ENCODE data around the gene ZSWIM8.

The ZSWIM8 gene

DNA sequence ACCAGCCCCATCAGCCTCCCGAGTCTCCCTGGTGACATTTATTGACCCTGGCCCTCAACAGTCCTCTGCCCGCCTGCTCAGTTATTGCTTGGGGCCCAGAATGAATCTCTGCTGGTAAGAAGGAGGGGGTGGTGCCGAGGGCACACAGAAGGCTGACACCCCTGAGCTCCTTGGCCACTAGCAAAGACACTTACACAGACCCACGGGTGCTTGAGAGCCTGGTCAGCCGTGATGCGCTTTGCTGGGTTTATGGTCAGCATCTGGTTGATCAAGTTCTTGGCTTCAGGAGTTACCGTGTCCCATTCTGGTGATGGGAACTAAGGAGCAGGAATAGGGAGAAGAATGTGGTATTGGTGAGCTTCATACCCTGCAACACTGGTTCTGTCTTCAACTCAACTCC is 61.6 kb downstream of the ZSWIM8 start:
- DNase-seq: no peak

GRCh38 chr10:73848821-73849489 is 63.5 kb downstream of the ZSWIM8 start:
- peak; percentile 95 for DNase-seq

- DNase-seq: no peak
These were observed 64.8 kb downstream of the ZSWIM8 start for GRCh38 chr10:73850211-73850610.

- no peak for DNase-seq
These were observed 65.6 kb downstream of the ZSWIM8 start for GRCh38 chr10:73850863-73851461.
